Measurements from ENCODE around the gene DLG1.

- TF ChIP-seq REST (IDR thresholded peaks at IDR 0.05; ENCODE audit: insufficient read depth in 1 of 2, low read depth in 2 of 2, low read length in 2 of 2) (no peak), POLR2AphosphoS5 (IDR thresholded peaks at IDR 0.05; ENCODE audit: low read depth, low read length) (no peak), SIN3A (IDR thresholded peaks at IDR 0.05; ENCODE audit: borderline replicate concordance, insufficient read depth, low read length) (no peak), TAF1 (IDR thresholded peaks at IDR 0.05; ENCODE audit: borderline replicate concordance, insufficient read depth, low read length) (no peak), FOXP2 (optimal IDR thresholded peaks at IDR 0.05; ENCODE audit: borderline replicate concordance, extremely low read depth, extremely low read length, insufficient read depth) (no peak)
Measured at GRCh38 chr3:197135212-197135611, 163.2 kb downstream of the DLG1 start.
